GM19324 (cell line): ENCODE measurements around the gene NME5.

Experiments
- ATAC-seq: cut with Tn5 transposase; IDR thresholded peaks from one replicate; pipeline ENCODE4 v1.9.1; 2021; ENCODE audit warnings: mild to moderate bottlenecking, moderate library complexity; ENCODE audit not compliant: unreplicated experiment, low FRiP score

NME5 gene

GRCh38 chr5:138140268-138140667 is 1.0 kb upstream of the NME5 start:
- ATAC-seq, result no peak

GRCh38 chr5:138139781-138140090 is 508 bp upstream of the NME5 start:
- no peak for ATAC-seq

- no peak for ATAC-seq
These were observed 6.7 kb downstream of the NME5 start for GRCh38 chr5:138132543-138132942.

GRCh38 chr5:138129347-138129746 is 9.9 kb downstream of the NME5 start:
- no peak for ATAC-seq

- ATAC-seq, result no peak
These were observed 10.9 kb downstream of the NME5 start for GRCh38 chr5:138128334-138128733.

- ATAC-seq, result no peak
These were observed 24.0 kb downstream of the NME5 start for GRCh38 chr5:138115254-138115653.

- no peak for ATAC-seq
These were observed 27.3 kb downstream of the NME5 start for GRCh38 chr5:138111937-138112336.

GRCh38 chr5:138111181-138111580 is 28.0 kb downstream of the NME5 start:
- no peak for ATAC-seq

GRCh38 chr5:138110266-138110963 is 28.8 kb downstream of the NME5 start:
- no peak for ATAC-seq

- ATAC-seq, result no peak
These were observed 29.6 kb downstream of the NME5 start for GRCh38 chr5:138109463-138110265.

- ATAC-seq, result no peak
These were observed 32.0 kb downstream of the NME5 start for GRCh38 chr5:138107213-138107612.

GRCh38 chr5:138105709-138106108 is 33.5 kb downstream of the NME5 start:
- no peak for ATAC-seq

GRCh38 chr5:138103319-138103637 is 36.0 kb downstream of the NME5 start:
- ATAC-seq, result no peak

- no peak for ATAC-seq
These were observed 36.5 kb downstream of the NME5 start for GRCh38 chr5:138102454-138103318.

- no peak for ATAC-seq
These were observed 42.0 kb downstream of the NME5 start for GRCh38 chr5:138096997-138097828.

- no peak for ATAC-seq
These were observed 42.9 kb downstream of the NME5 start for GRCh38 chr5:138096363-138096762.

GRCh38 chr5:138095100-138095907 is 43.9 kb downstream of the NME5 start:
- ATAC-seq, result no peak

- ATAC-seq, result no peak
These were observed 46.2 kb downstream of the NME5 start for GRCh38 chr5:138093036-138093435.

GRCh38 chr5:138092301-138092700 is 46.9 kb downstream of the NME5 start:
- no peak for ATAC-seq

GRCh38 chr5:138091685-138092084 is 47.5 kb downstream of the NME5 start:
- no peak for ATAC-seq
